GM18519 (cell line): ENCODE results near the gene PITPNC1.

Source experiments
- ATAC-seq: cut with Tn5 transposase; IDR thresholded peaks from one replicate; pipeline ENCODE4 v1.9.1; 2021; ENCODE audit warnings: mild to moderate bottlenecking, moderate library complexity; ENCODE audit not compliant: unreplicated experiment, low FRiP score

The PITPNC1 gene

GRCh38 chr17:67662712-67663111 lies 285.6 kb downstream of the PITPNC1 start:
- ATAC-seq: no peak

- ATAC-seq: no peak
Observed at GRCh38 chr17:67663457-67663856, 286.4 kb downstream of the PITPNC1 start.

GRCh38 chr17:67666028-67666427 lies 288.9 kb downstream of the PITPNC1 start:
- ATAC-seq: no peak

- no peak for ATAC-seq
Observed at GRCh38 chr17:67666710-67667109, 289.6 kb downstream of the PITPNC1 start.

- no peak for ATAC-seq
Observed at GRCh38 chr17:67671493-67671892, 294.4 kb downstream of the PITPNC1 start.

GRCh38 chr17:67672592-67673335 lies 295.7 kb downstream of the PITPNC1 start:
- no peak for ATAC-seq

- no peak for ATAC-seq
Observed at GRCh38 chr17:67675481-67675880, 298.4 kb downstream of the PITPNC1 start.

GRCh38 chr17:67676305-67676704 lies 299.2 kb downstream of the PITPNC1 start:
- no peak for ATAC-seq

GRCh38 chr17:67678414-67678813 lies 301.3 kb downstream of the PITPNC1 start:
- ATAC-seq: no peak

- ATAC-seq: no peak
Observed at GRCh38 chr17:67679225-67679624, 302.1 kb downstream of the PITPNC1 start.

GRCh38 chr17:67679721-67680120 lies 302.6 kb downstream of the PITPNC1 start:
- ATAC-seq: no peak

GRCh38 chr17:67680445-67681224 lies 303.6 kb downstream of the PITPNC1 start:
- no peak for ATAC-seq

GRCh38 chr17:67682196-67682595 lies 305.1 kb downstream of the PITPNC1 start:
- no peak for ATAC-seq

- no peak for ATAC-seq
Observed at GRCh38 chr17:67685351-67685750, 308.3 kb downstream of the PITPNC1 start.

GRCh38 chr17:67686241-67686640 lies 309.2 kb downstream of the PITPNC1 start:
- no peak for ATAC-seq

GRCh38 chr17:67687511-67687910 lies 310.4 kb downstream of the PITPNC1 start:
- ATAC-seq: no peak

GRCh38 chr17:67689534-67690177 lies 312.6 kb downstream of the PITPNC1 start:
- ATAC-seq: no peak

GRCh38 chr17:67693811-67694210 lies 316.7 kb downstream of the PITPNC1 start:
- ATAC-seq: no peak

- no peak for ATAC-seq
Observed at GRCh38 chr17:67696347-67696746, 319.3 kb downstream of the PITPNC1 start.

GRCh38 chr17:67696853-67697498 lies 319.9 kb downstream of the PITPNC1 start:
- no peak for ATAC-seq
